Right kidney (tissue), 1 donor: ENCODE measurements around the gene RGS6.

ENCODE experiments used
- DNase-seq: peaks from one replicate; pipeline ENCODE4 v3.0.0-alpha.2; 2016

RGS6 gene

GRCh38 chr14:72254202-72254936 lies 322.1 kb downstream of the RGS6 start:
- DNase-seq: no peak

GRCh38 chr14:72254937-72255472 lies 322.8 kb downstream of the RGS6 start:
- DNase-seq: no peak

- no peak for DNase-seq
Measured at GRCh38 chr14:72256055-72256454, 323.8 kb downstream of the RGS6 start.

- DNase-seq: no peak
Measured at GRCh38 chr14:72261068-72261467, 328.8 kb downstream of the RGS6 start.

GRCh38 chr14:72262771-72263170 lies 330.5 kb downstream of the RGS6 start:
- no peak for DNase-seq

GRCh38 chr14:72264716-72265115 lies 332.5 kb downstream of the RGS6 start:
- no peak for DNase-seq

GRCh38 chr14:72270147-72270727 lies 338.0 kb downstream of the RGS6 start:
- DNase-seq: no peak

GRCh38 chr14:72270749-72271148 lies 338.5 kb downstream of the RGS6 start:
- no peak for DNase-seq

- no peak for DNase-seq
Measured at GRCh38 chr14:72275242-72275641, 343.0 kb downstream of the RGS6 start.

- no peak for DNase-seq
Measured at GRCh38 chr14:72278316-72278715, 346.1 kb downstream of the RGS6 start.

GRCh38 chr14:72284176-72284575 lies 351.9 kb downstream of the RGS6 start:
- DNase-seq: no peak

- DNase-seq: no peak
Measured at GRCh38 chr14:72290241-72290640, 358.0 kb downstream of the RGS6 start.

GRCh38 chr14:72291908-72292688 lies 359.9 kb downstream of the RGS6 start:
- DNase-seq: peak; percentile 31

GRCh38 chr14:72292689-72293024 lies 360.4 kb downstream of the RGS6 start:
- peak; percentile 3 for DNase-seq

- DNase-seq: no peak
Measured at GRCh38 chr14:72301352-72301751, 369.1 kb downstream of the RGS6 start.

- DNase-seq: no peak
Measured at GRCh38 chr14:72303930-72304329, 371.7 kb downstream of the RGS6 start.

- no peak for DNase-seq
Measured at GRCh38 chr14:72305561-72305960, 373.3 kb downstream of the RGS6 start.

GRCh38 chr14:72308967-72309485 lies 376.8 kb downstream of the RGS6 start:
- DNase-seq: peak; percentile 11

- DNase-seq: no peak
Measured at GRCh38 chr14:72311116-72311515, 378.9 kb downstream of the RGS6 start.

- no peak for DNase-seq
Measured at GRCh38 chr14:72311516-72311915, 379.3 kb downstream of the RGS6 start.

- DNase-seq: no peak
Measured at GRCh38 chr14:72314808-72315435, 382.7 kb downstream of the RGS6 start.

- no peak for DNase-seq
Measured at GRCh38 chr14:72315714-72316113, 383.5 kb downstream of the RGS6 start.

GRCh38 chr14:72318648-72319047 lies 386.4 kb downstream of the RGS6 start:
- DNase-seq: no peak
